GM19328 (cell line): ENCODE measurements around the gene INPP5E.

ENCODE experiments used
- ATAC-seq: cut with Tn5 transposase; IDR thresholded peaks from one replicate; pipeline ENCODE4 v1.9.1; 2021; ENCODE audit warnings: mild to moderate bottlenecking, moderate library complexity; ENCODE audit not compliant: unreplicated experiment

INPP5E gene

GRCh38 chr9:136451221-136451877 is 11.7 kb upstream of the INPP5E start:
- no peak for ATAC-seq

GRCh38 chr9:136448655-136449054 is 9.0 kb upstream of the INPP5E start:
- ATAC-seq = no peak

- ATAC-seq = no peak
These were observed 7.6 kb upstream of the INPP5E start for GRCh38 chr9:136447173-136447778.

GRCh38 chr9:136445799-136446198 is 6.2 kb upstream of the INPP5E start:
- no peak for ATAC-seq

GRCh38 chr9:136444102-136444501 is 4.5 kb upstream of the INPP5E start:
- no peak for ATAC-seq

- ATAC-seq = no peak
These were observed 4.0 kb upstream of the INPP5E start for GRCh38 chr9:136443687-136444086.

GRCh38 chr9:136443087-136443486 is 3.4 kb upstream of the INPP5E start:
- ATAC-seq = no peak

GRCh38 chr9:136442265-136442664 is 2.6 kb upstream of the INPP5E start:
- ATAC-seq = no peak

- ATAC-seq = no peak
These were observed 2.1 kb upstream of the INPP5E start for GRCh38 chr9:136441681-136442245.

- ATAC-seq = no peak
These were observed 1.6 kb upstream of the INPP5E start for GRCh38 chr9:136441191-136441680.

- ATAC-seq = peak; percentile 31
These were observed 831 bp downstream of the INPP5E start for GRCh38 chr9:136438548-136439480.

GRCh38 chr9:136437839-136438547 is 1.7 kb downstream of the INPP5E start:
- ATAC-seq = no peak

GRCh38 chr9:136437430-136437829 is 2.2 kb downstream of the INPP5E start:
- no peak for ATAC-seq

- ATAC-seq = no peak
These were observed 3.5 kb downstream of the INPP5E start for GRCh38 chr9:136436055-136436634.

- no peak for ATAC-seq
These were observed 5.0 kb downstream of the INPP5E start for GRCh38 chr9:136434580-136435169.

GRCh38 chr9:136433849-136434579 is 5.6 kb downstream of the INPP5E start:
- ATAC-seq = no peak

GRCh38 chr9:136433043-136433715 is 6.5 kb downstream of the INPP5E start:
- ATAC-seq = no peak

GRCh38 chr9:136432591-136432990 is 7.1 kb downstream of the INPP5E start:
- no peak for ATAC-seq
